Stimulated activated CD8-positive, alpha-beta memory T cell treated with anti-CD3 and anti-CD28 coated beads, Interleukin-15, amount 100 ng/mL, for 1 hour (primary cell): Measurements from ENCODE around the gene TEX26.

Experiments
- DNase-seq: peaks from one replicate; pipeline ENCODE4 v3.0.0-alpha.2; 2020; ENCODE audit warnings: low read depth

Gene TEX26

GRCh38 chr13:31012655-31013024, 80.2 kb downstream of the TEX26 start:
- no peak for DNase-seq

GRCh38 chr13:31014456-31014855, 82.0 kb downstream of the TEX26 start:
- DNase-seq: no peak

GRCh38 chr13:31015199-31015598, 82.7 kb downstream of the TEX26 start:
- DNase-seq: no peak

GRCh38 chr13:31016342-31017325, 84.2 kb downstream of the TEX26 start:
- DNase-seq: no peak

- DNase-seq: no peak
Observed at GRCh38 chr13:31018511-31018910, 86.1 kb downstream of the TEX26 start.

- no peak for DNase-seq
Observed at GRCh38 chr13:31020996-31021395, 88.5 kb downstream of the TEX26 start.

- no peak for DNase-seq
Observed at GRCh38 chr13:31022288-31022895, 89.9 kb downstream of the TEX26 start.

GRCh38 chr13:31022928-31023530, 90.6 kb downstream of the TEX26 start:
- no peak for DNase-seq
